K562 (cell line): ENCODE data around the gene LY6G5B. TPM values are rescaled to one million over a fixed set of nuclear protein-coding genes. Genes with fewer than 3 reads are reported as not detected.

ENCODE experiments used
- ARID3A ChIP-seq: IDR thresholded peaks from 2 replicates; pipeline ENCODE4 v1.6.1; 2012; ENCODE audit warnings: low read depth, low read length, improper control_type of control experiment, borderline replicate concordance
- BCLAF1 ChIP-seq, 2 experiments: fragments of 450-650 bp in 1 of 2; IDR thresholded peaks; 2 replicates each; pipeline ENCODE4 v1.6.1; 2011 to 2017; ENCODE audit warnings: low read depth in 2 of 2, antibody characterized with exemption in 1 of 2, borderline replicate concordance in 1 of 2, low read length in 1 of 2, mild to moderate bottlenecking in 1 of 2, mixed read lengths in 1 of 2; ENCODE audit not compliant: control insufficient read depth in 1 of 2
- GMEB1 ChIP-seq: fragments of 250-450 bp; sonication (Bioruptor Pico); IDR thresholded peaks from 2 replicates; pipeline ENCODE4 v1.4.0; 2020; ENCODE audit warnings: mild to moderate bottlenecking
- KHSRP ChIP-seq: fragments of 450-650 bp; IDR thresholded peaks from 2 replicates; pipeline ENCODE4 v1.6.1; 2017
- PHB2 ChIP-seq: fragments of 450-650 bp; IDR thresholded peaks from 2 replicates; pipeline ENCODE4 v1.6.1; 2017; ENCODE audit warnings: low read depth
- REST ChIP-seq, 2 experiments: fragments of 450-650 bp; formaldehyde crosslinking in 1 of 2; IDR thresholded peaks; 2 replicates each; pipeline versions ENCODE4 v1.4.0 to v1.6.1; 2014 to 2020; ENCODE audit warnings: mild to moderate bottlenecking in 2 of 2, borderline replicate concordance in 1 of 2, low read depth in 1 of 2
- USF1 ChIP-seq: sonication (generic); formaldehyde crosslinking; IDR thresholded peaks from 2 replicates; pipeline ENCODE4 v1.9.0; 2022; ENCODE audit warnings: mild to moderate bottlenecking, missing genetic modification reagents
- ZNF639 ChIP-seq, 2 experiments: fragments of 200-800 bp in 1 of 2; sonication (Bioruptor generic) in 1 of 2; sonication (generic) in 1 of 2; formaldehyde crosslinking in 1 of 2; IDR thresholded peaks in 1 of 2; conservative IDR thresholded peaks in 1 of 2; 2 replicates each; pipeline versions ENCODE4 v1.5.0 to v1.6.1; 2016 to 2020; ENCODE audit warnings: missing compliant biosample characterization in 1 of 2, missing genetic modification characterization in 1 of 2, missing genetic modification reagents in 1 of 2
- polyA plus RNA-seq, 8 experiments: library from polyadenylated mRNA; depleted of rRNA in 4 of 8; stranded (reverse) in 5 of 8; unstranded in 3 of 8; fragments of >200 nt; fragmentation: Nextera tagmentation in 2 of 8; fragmentation: Illumina TruSeq in 1 of 8; extraction: Ambion mirVana in 2 of 8; extraction: Trizol in 1 of 8; gene quantifications; 2 replicates each; pipeline versions ENCODE4 v1.2.1 to v1.2.3, GENCODE V29; 2011 to 2014; ENCODE audit warnings: inconsistent platforms in 1 of 8, missing spikeins in 1 of 8
- total RNA-seq, 7 experiments: library from RNA; depleted of rRNA in 6 of 7; stranded (reverse); fragments of >200 nt in 6 of 7; fragmentation: Illumina TruSeq in 2 of 7; extraction: Trizol in 2 of 7; gene quantifications; 2 replicates each; pipeline versions ENCODE4 v1.2.1 to v1.2.3, GENCODE V29; 2011 to 2021; ENCODE audit warnings: low replicate concordance in 1 of 7

LY6G5B gene
- total and polyA plus RNA-seq, 9 of the 15 experiments (the other 6 are each of a cell fraction or from before 2014, with no cell fraction given) = 6.0 to 27.0 (median 7.5) TPM

- no peak for TF ChIP-seq REST (IDR thresholded peaks at IDR 0.05; ENCODE audit: borderline replicate concordance)
- TF ChIP-seq REST (CRISPR knock-in tag; IDR thresholded peaks at IDR 0.05; ENCODE audit: low read depth) = no peak
- no peak for TF ChIP-seq USF1
- TF ChIP-seq BCLAF1 (IDR thresholded peaks at IDR 0.05; ENCODE audit: borderline replicate concordance in 1 of 2, control insufficient read depth in 1 of 2, low read depth in 2 of 2, low read length in 1 of 2) = no peak
- TF ChIP-seq KHSRP = peak; percentile 46; the same call in 1 of the 2 replicates
- 0 out of 4 replicates have a peak, but pooled peaks of 1 of the 2 experiments have one; percentile 40 for TF ChIP-seq ZNF639 (CRISPR knock-in tag; conservative IDR thresholded peaks at IDR 0.05 in 1 of 2, IDR thresholded peaks at IDR 0.05 in 1 of 2)
- TF ChIP-seq PHB2 = no peak
- peak; percentile 48 for TF ChIP-seq GMEB1
- TF ChIP-seq ARID3A = no peak
These were observed 7.1 kb downstream of the LY6G5B start (continued) for GRCh38 chr6:31676904-31677303.
